Measurements from ENCODE around the gene FDXR. TPM values are rescaled to one million over a fixed set of nuclear protein-coding genes. Genes with fewer than 3 reads are reported as not detected.

Gene FDXR
- polyA plus RNA-seq, 3 donors, result 2.5 to 7.3 (median 6.2) TPM

GRCh38 chr17:74857191-74857590 lies 15.6 kb downstream of the FDXR start:
- no peak overlapping the region for H3K27ac ChIP-seq (ENCODE audit: low read depth in 1 of 2, low read length in 2 of 2)
- no peak overlapping the region for H2AFZ ChIP-seq (ENCODE audit: insufficient read depth, low read depth, low read length, poor library complexity, severe bottlenecking)
- 87% methylated on average over 3 of the region's 4 CpGs for WGBS (ENCODE audit: insufficient coverage)
- no peak for DNase-seq
- Mint-ChIP-seq H3K27ac (no peak overlapping the region), H3K4me3 (peak overlapping the region in 1 of 2 donors; percentile 47), H3K36me3 (peaks cover 3 to 10% of the 10 kb centered on the region in 2 donors), H3K27me3 (ENCODE audit: low read depth in 3 of 3) (peaks cover 87 to 96% (median 91%) of the 10 kb centered on the region in 3 donors), H3K4me1 (peaks cover 25% of the 10 kb centered on the region), H3K9me3 (peaks cover 0 to 27% (median 8%) of the 10 kb centered on the region in 7 donors)
- H3K9ac ChIP-seq (ENCODE audit: insufficient read depth, low read length, poor library complexity, severe bottlenecking), result no peak overlapping the region
- TF ChIP-seq CTCF (IDR thresholded peaks at IDR 0.05), result no peak
- no peaks in the 10 kb centered on the region for H3K36me3 ChIP-seq (replicated peaks in 1 of 2; ENCODE audit: control insufficient read depth in 1 of 2, insufficient read depth in 2 of 2, low read length in 2 of 2)
- H3K4me3 ChIP-seq (replicated peaks in 1 of 3; ENCODE audit: low read depth in 2 of 3, low read length in 3 of 3), result no peak overlapping the region
- no peaks in the 10 kb centered on the region for H4K20me1 ChIP-seq (ENCODE audit: insufficient read depth, low read length)
- H3K27me3 ChIP-seq (ENCODE audit: control insufficient read depth in 2 of 2, insufficient read depth in 2 of 2, low read length in 2 of 2), result peaks cover 52 to 93% of the 10 kb centered on the region in 2 donors
- H3K79me2 ChIP-seq (ENCODE audit: insufficient read depth, low read length), result no peaks in the 10 kb centered on the region
- peaks cover 0 to 10% of the 10 kb centered on the region in 2 donors for H3K9me3 ChIP-seq (replicated peaks in 1 of 2; ENCODE audit: control insufficient read depth in 1 of 2, insufficient read depth in 1 of 2, low read length in 2 of 2)
- peaks cover 24 to 34% of the 10 kb centered on the region in 2 donors for H3K4me1 ChIP-seq (ENCODE audit: control insufficient read depth in 1 of 2, insufficient read depth in 2 of 2, low read length in 2 of 2)
- intact Hi-C loops (cut with micrococcal nuclease), result no loop called here
- H3K4me2 ChIP-seq (replicated peaks; ENCODE audit: extremely low read depth, low read length, poor library complexity, severe bottlenecking), result no peak overlapping the region

- Mint-ChIP-seq H3K27ac (no peak overlapping the region), H3K4me3 (peak overlapping the region in 1 of 2 donors; percentile 14), H3K27me3 (ENCODE audit: low read depth in 3 of 3) (peaks cover 86 to 98% (median 90%) of the 10 kb centered on the region in 3 donors), H3K36me3 (peaks cover 3 to 10% of the 10 kb centered on the region in 2 donors), H3K4me1 (peaks cover 18% of the 10 kb centered on the region), H3K9me3 (peaks cover 0 to 20% (median 10%) of the 10 kb centered on the region in 7 donors)
- no peak for TF ChIP-seq CTCF (IDR thresholded peaks at IDR 0.05)
- H2AFZ ChIP-seq (ENCODE audit: insufficient read depth, low read depth, low read length, poor library complexity, severe bottlenecking), result no peak overlapping the region
- H3K9ac ChIP-seq (ENCODE audit: insufficient read depth, low read length, poor library complexity, severe bottlenecking), result no peak overlapping the region
- 93% methylated on average over 3 of the region's 7 CpGs for WGBS (ENCODE audit: insufficient coverage)
- no peaks in the 10 kb centered on the region for H4K20me1 ChIP-seq (ENCODE audit: insufficient read depth, low read length)
- H3K4me1 ChIP-seq (ENCODE audit: control insufficient read depth in 1 of 2, insufficient read depth in 2 of 2, low read length in 2 of 2), result peaks cover 17 to 27% of the 10 kb centered on the region in 2 donors
- H3K36me3 ChIP-seq (replicated peaks in 1 of 2; ENCODE audit: control insufficient read depth in 1 of 2, insufficient read depth in 2 of 2, low read length in 2 of 2), result no peaks in the 10 kb centered on the region
- H3K9me3 ChIP-seq (replicated peaks in 1 of 2; ENCODE audit: control insufficient read depth in 1 of 2, insufficient read depth in 1 of 2, low read length in 2 of 2), result peaks cover 4 to 10% of the 10 kb centered on the region in 2 donors
- no peak for DNase-seq
- H3K27me3 ChIP-seq (ENCODE audit: control insufficient read depth in 2 of 2, insufficient read depth in 2 of 2, low read length in 2 of 2), result peaks cover 53 to 95% of the 10 kb centered on the region in 2 donors
- H3K79me2 ChIP-seq (ENCODE audit: insufficient read depth, low read length), result no peaks in the 10 kb centered on the region
- no peak overlapping the region for H3K4me3 ChIP-seq (replicated peaks in 1 of 3; ENCODE audit: low read depth in 2 of 3, low read length in 3 of 3)
- intact Hi-C loops (cut with micrococcal nuclease), result no loop called here
- no peak overlapping the region for H3K4me2 ChIP-seq (replicated peaks; ENCODE audit: extremely low read depth, low read length, poor library complexity, severe bottlenecking)
- no peak overlapping the region for H3K27ac ChIP-seq (ENCODE audit: low read depth in 1 of 2, low read length in 2 of 2)
These were observed 16.7 kb downstream of the FDXR start for GRCh38 chr17:74856112-74856511.
